ENCODE results near the gene SLC5A9.

Gene SLC5A9

GRCh38 chr1:48227165-48228013 lies 4.9 kb downstream of the SLC5A9 start:
- Mint-ChIP-seq H3K27ac (no peak overlapping the region), H3K4me1 (no peaks in the 10 kb centered on the region), H3K36me3 (ENCODE audit: low read depth) (no peaks in the 10 kb centered on the region), H3K9me3 (no peaks in the 10 kb centered on the region), H3K4me3 (no peak overlapping the region), H3K27me3 (ENCODE audit: low read depth) (peaks cover 12% of the 10 kb centered on the region)
- no peak for TF ChIP-seq CTCF (IDR thresholded peaks at IDR 0.05; ENCODE audit: unreplicated experiment in 3 of 3)

DNA sequence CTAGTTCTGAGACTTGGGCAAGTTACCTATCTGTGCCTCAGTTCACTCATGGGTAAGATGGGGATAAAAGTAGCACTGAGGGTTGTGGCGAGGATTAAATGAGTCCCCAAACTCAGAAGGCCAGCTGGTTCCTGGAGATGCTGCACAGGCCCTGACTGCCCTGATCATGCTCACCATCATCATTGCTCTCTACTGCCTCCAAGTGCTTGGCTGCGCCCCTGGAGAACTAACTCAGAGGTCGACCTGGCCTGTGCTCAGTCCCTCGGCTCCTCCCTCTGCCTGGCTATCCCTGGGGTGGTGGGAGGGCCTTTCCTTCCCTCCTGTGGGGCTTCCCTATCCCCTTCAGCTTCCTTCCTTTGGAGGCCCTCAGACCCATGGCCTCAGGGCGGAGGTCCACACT lies 5.6 kb downstream of the SLC5A9 start:
- TF ChIP-seq CTCF (IDR thresholded peaks at IDR 0.05; ENCODE audit: unreplicated experiment in 3 of 3): no peak
- H3K27me3 Mint-ChIP-seq (ENCODE audit: low read depth): peaks cover 8% of the 10 kb centered on the region
- H3K27ac Mint-ChIP-seq: no peak overlapping the region
- H3K9me3 Mint-ChIP-seq: no peaks in the 10 kb centered on the region
- no peaks in the 10 kb centered on the region for H3K36me3 Mint-ChIP-seq (ENCODE audit: low read depth)
- no peak overlapping the region for H3K4me3 Mint-ChIP-seq
- H3K4me1 Mint-ChIP-seq: no peaks in the 10 kb centered on the region

DNA sequence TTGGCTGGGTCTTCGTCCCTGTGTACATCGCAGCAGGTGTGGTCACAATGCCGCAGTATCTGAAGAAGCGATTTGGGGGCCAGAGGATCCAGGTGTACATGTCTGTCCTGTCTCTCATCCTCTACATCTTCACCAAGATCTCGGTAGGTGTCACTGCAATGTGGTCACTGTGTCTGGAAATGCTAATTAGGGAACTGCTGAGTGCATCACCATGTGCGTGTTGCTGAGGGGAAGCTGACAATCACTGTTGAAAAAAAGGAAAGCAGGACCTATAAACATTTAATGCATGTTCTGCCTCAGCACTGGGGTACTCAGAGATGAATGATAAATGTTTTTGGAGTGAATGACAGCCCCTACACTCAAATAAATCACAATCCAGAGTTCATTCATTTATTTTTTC lies 6.8 kb downstream of the SLC5A9 start:
- H3K4me1 Mint-ChIP-seq: no peaks in the 10 kb centered on the region
- no peaks in the 10 kb centered on the region for H3K9me3 Mint-ChIP-seq
- H3K27me3 Mint-ChIP-seq (ENCODE audit: low read depth): peaks cover 8% of the 10 kb centered on the region

DNA sequence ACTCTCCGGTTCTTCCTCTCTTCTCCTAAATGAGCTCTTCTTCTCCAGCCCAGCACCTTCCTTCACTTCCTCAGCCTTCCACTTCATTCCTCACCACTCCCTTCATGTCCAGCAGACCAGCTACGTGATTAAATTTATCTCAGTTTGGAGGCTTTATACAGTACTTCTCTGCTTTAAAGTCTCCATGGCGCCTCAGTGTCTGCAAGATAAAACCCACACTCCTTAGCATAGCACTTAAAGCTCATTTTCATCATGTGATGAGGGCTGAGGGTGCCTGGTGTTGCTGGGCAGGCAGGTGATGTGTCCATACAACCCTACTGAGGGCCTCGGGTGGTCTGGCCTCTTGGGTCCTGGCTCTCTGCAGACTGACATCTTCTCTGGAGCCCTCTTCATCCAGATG lies 7.7 kb downstream of the SLC5A9 start:
- TF ChIP-seq CTCF (IDR thresholded peaks at IDR 0.05; ENCODE audit: unreplicated experiment in 3 of 3): no peak
- H3K27me3 Mint-ChIP-seq (ENCODE audit: low read depth): peaks cover 8% of the 10 kb centered on the region
- H3K4me1 Mint-ChIP-seq: no peaks in the 10 kb centered on the region
- no peaks in the 10 kb centered on the region for H3K36me3 Mint-ChIP-seq (ENCODE audit: low read depth)
- no peak overlapping the region for H3K4me3 Mint-ChIP-seq
- no peaks in the 10 kb centered on the region for H3K9me3 Mint-ChIP-seq
- H3K27ac Mint-ChIP-seq: no peak overlapping the region

More for the DNA sequence above, 6.8 kb downstream of the SLC5A9 start:
- no peak for TF ChIP-seq CTCF (IDR thresholded peaks at IDR 0.05; ENCODE audit: unreplicated experiment in 3 of 3)
- no peaks in the 10 kb centered on the region for H3K36me3 Mint-ChIP-seq (ENCODE audit: low read depth)
- no peak overlapping the region for H3K27ac Mint-ChIP-seq
- H3K4me3 Mint-ChIP-seq: no peak overlapping the region

GRCh38 chr1:48232722-48233121 lies 10.2 kb downstream of the SLC5A9 start:
- no peaks in the 10 kb centered on the region for H3K36me3 Mint-ChIP-seq (ENCODE audit: low read depth)
- H3K4me3 Mint-ChIP-seq: no peak overlapping the region
- no peaks in the 10 kb centered on the region for H3K4me1 Mint-ChIP-seq
- H3K9me3 Mint-ChIP-seq: no peaks in the 10 kb centered on the region
- H3K27me3 Mint-ChIP-seq (ENCODE audit: low read depth): peaks cover 4% of the 10 kb centered on the region
- H3K27ac Mint-ChIP-seq: no peak overlapping the region
- no peak for TF ChIP-seq CTCF (IDR thresholded peaks at IDR 0.05; ENCODE audit: unreplicated experiment in 3 of 3)

All from nephron (organoid).